Liver (tissue), 9 donors: Measurements from ENCODE around the gene CD9. TPM values are rescaled to one million over a fixed set of nuclear protein-coding genes. Genes with fewer than 3 reads are reported as not detected.

ENCODE experiments used
- DNase-seq: peaks from one replicate; pipeline ENCODE4 v3.0.0-alpha.2; 2017; ENCODE audit warnings: low spot score
- H3K27ac ChIP-seq, 2 donors: one replicate each; pipeline ENCODE4 v1.7.0; 2013; ENCODE audit warnings: inconsistent platforms in 2 of 2, low read length in 2 of 2, control low read depth in 1 of 2, low read depth in 1 of 2, mild to moderate bottlenecking in 1 of 2
- H3K27me3 ChIP-seq, 4 donors: one replicate each; pipeline versions ENCODE4 v1.6.1 to v1.7.0; 2013; ENCODE audit warnings: low read length in 3 of 4, inconsistent platforms in 1 of 4, mild to moderate bottlenecking in 1 of 4, moderate library complexity in 1 of 4; ENCODE audit not compliant: control insufficient read depth in 4 of 4, insufficient read depth in 4 of 4
- H3K36me3 ChIP-seq, 4 donors: one replicate each; pipeline versions ENCODE4 v1.6.1 to v1.7.0; 2013; ENCODE audit warnings: low read length in 3 of 4, mild to moderate bottlenecking in 3 of 4, low read depth in 1 of 4, moderate library complexity in 1 of 4; ENCODE audit not compliant: control insufficient read depth in 4 of 4, insufficient read depth in 3 of 4
- H3K4me1 ChIP-seq, 4 donors: one replicate each; pipeline versions ENCODE4 v1.6.1 to v1.7.0; 2013; ENCODE audit warnings: low read length in 3 of 4, mild to moderate bottlenecking in 3 of 4, moderate library complexity in 1 of 4; ENCODE audit not compliant: control insufficient read depth in 4 of 4, insufficient read depth in 4 of 4
- H3K4me3 ChIP-seq, 3 donors: one replicate each; pipeline versions ENCODE4 v1.6.1 to v1.7.0; 2013; ENCODE audit warnings: low read length in 3 of 3, control low read depth in 1 of 3, low read depth in 1 of 3, mild to moderate bottlenecking in 1 of 3
- H3K9ac ChIP-seq, 2 donors: one replicate each; pipeline ENCODE4 v1.7.0; 2013; ENCODE audit warnings: low read length in 2 of 2, mild to moderate bottlenecking in 2 of 2, moderate library complexity in 2 of 2, control low read depth in 1 of 2, low read depth in 1 of 2
- H3K9me3 ChIP-seq, 4 donors: one replicate each; pipeline versions ENCODE4 v1.6.1 to v1.7.0; 2013; ENCODE audit warnings: low read length in 3 of 4; ENCODE audit not compliant: control insufficient read depth in 4 of 4
- ATF3 ChIP-seq: IDR thresholded peaks from 2 replicates; pipeline ENCODE4 v1.6.1; 2016; ENCODE audit warnings: antibody characterized with exemption
- EGR1 ChIP-seq, 2 donors: IDR thresholded peaks; 2 replicates each; pipeline ENCODE4 v1.6.1; 2016 to 2018; ENCODE audit warnings: antibody characterized with exemption in 2 of 2, low read depth in 2 of 2
- FOXA1 ChIP-seq: IDR thresholded peaks from 2 replicates; pipeline ENCODE4 v1.6.1; 2016; ENCODE audit warnings: antibody characterized with exemption
- FOXA2 ChIP-seq: IDR thresholded peaks from 2 replicates; pipeline ENCODE4 v1.6.1; 2016; ENCODE audit warnings: antibody characterized with exemption
- GABPA ChIP-seq, 2 donors: IDR thresholded peaks in 1 of 2; conservative IDR thresholded peaks in 1 of 2; 2 replicates each; pipeline ENCODE4 v1.6.1; 2016; ENCODE audit warnings: antibody characterized with exemption in 2 of 2, mild to moderate bottlenecking in 1 of 2, moderate library complexity in 1 of 2
- HNF4A ChIP-seq, 2 donors: conservative IDR thresholded peaks; 2 replicates each; pipeline ENCODE4 v1.6.1; 2016; ENCODE audit warnings: antibody characterized with exemption in 2 of 2, mild to moderate bottlenecking in 2 of 2
- HNF4G ChIP-seq: IDR thresholded peaks from 2 replicates; pipeline ENCODE4 v1.6.1; 2016; ENCODE audit warnings: antibody characterized with exemption
- JUND ChIP-seq, 2 donors: IDR thresholded peaks; 2 replicates each; pipeline ENCODE4 v1.6.1; 2016; ENCODE audit warnings: antibody characterized with exemption in 2 of 2
- MAX ChIP-seq: IDR thresholded peaks from 2 replicates; pipeline ENCODE4 v1.6.1; 2016; ENCODE audit warnings: antibody characterized with exemption
- NR2F2 ChIP-seq: IDR thresholded peaks from 2 replicates; pipeline ENCODE4 v1.6.1; 2016; ENCODE audit warnings: antibody characterized with exemption
- REST ChIP-seq: IDR thresholded peaks from 2 replicates; pipeline ENCODE4 v1.6.1; 2016; ENCODE audit warnings: antibody characterized with exemption, mild to moderate bottlenecking
- RXRA ChIP-seq, 2 donors: IDR thresholded peaks; 2 replicates each; pipeline ENCODE4 v1.6.1; 2017 to 2018; ENCODE audit warnings: antibody characterized with exemption in 2 of 2, mild to moderate bottlenecking in 1 of 2
- SP1 ChIP-seq: IDR thresholded peaks from 2 replicates; pipeline ENCODE4 v1.6.1; 2018; ENCODE audit warnings: antibody characterized with exemption, mild to moderate bottlenecking
- TAF1 ChIP-seq: conservative IDR thresholded peaks from 2 replicates; pipeline ENCODE4 v1.6.1; 2016; ENCODE audit warnings: antibody characterized with exemption, mild to moderate bottlenecking
- WGBS: extraction: QIAGEN DNeasy Blood & Tissue Kit; methylation state at CpG from one replicate; pipeline ENCODE4 v1.1.7; 2013; 5-methylcytosine and 5-hydroxymethylcytosine counted together
- polyA plus RNA-seq, 2 donors: library from polyadenylated mRNA; stranded (reverse) in 1 of 2; unstranded in 1 of 2; fragments of 200-250 nt in 1 of 2; fragments of >200 nt in 1 of 2; fragmentation: Nextera tagmentation in 1 of 2; extraction: Ambion mirVana in 1 of 2; gene quantifications; one replicate each; pipeline versions ENCODE4 v1.2.1 to v1.2.3, GENCODE V29; 2013 to 2015
- total RNA-seq, 2 donors: library from RNA; depleted of rRNA; stranded (reverse); fragments of >200 nt; gene quantifications; one replicate each; pipeline ENCODE4 v1.2.3, GENCODE V29; 2014
- donor health status: healthy.
- donor health status: healthy.
- donor health status: healthy.
- donor health status: healthy.
- donor health status: healthy.

CD9 gene
- total and polyA plus RNA-seq, 4 donors = 18.7 to 65.2 (median 32.4) TPM

- Histone ChIP-seq H3K9ac (no peak overlapping the region), H3K4me1 (peaks cover 3 to 8% (median 5%) of the 10 kb centered on the region in 4 donors), H3K36me3 (no peaks in the 10 kb centered on the region), H3K27ac (no peak overlapping the region), H3K27me3 (no peaks in the 10 kb centered on the region), H3K4me3 (no peak overlapping the region), H3K9me3 (no peaks in the 10 kb centered on the region)
- no peak for TF ChIP-seq RXRA (IDR thresholded peaks at IDR 0.05)
- TF ChIP-seq GABPA (IDR thresholded peaks at IDR 0.05 in 1 of 2, conservative IDR thresholded peaks at IDR 0.05 in 1 of 2) = no peak
- TF ChIP-seq FOXA2 = no peak
- no peak for TF ChIP-seq FOXA1
- TF ChIP-seq SP1 = no peak
- 64% methylated on average over 2 of the region's 2 CpGs for WGBS
- no peak for DNase-seq
These were observed 62.4 kb downstream of the CD9 start for GRCh38 chr12:6262623-6263022.

- no peak overlapping the region for H3K4me3 ChIP-seq
- no peak overlapping the region for H3K9ac ChIP-seq
- no peak overlapping the region for H3K27ac ChIP-seq
- H3K27me3 ChIP-seq = no peaks in the 10 kb centered on the region
- no peaks in the 10 kb centered on the region for H3K9me3 ChIP-seq
- DNase-seq = no peak
- WGBS = 86% methylated on average over 4 of the region's 4 CpGs
- peaks cover 6 to 14% (median 8%) of the 10 kb centered on the region in 4 donors for H3K4me1 ChIP-seq
- TF ChIP-seq TAF1 (no peak), FOXA1 (no peak), HNF4A (conservative IDR thresholded peaks at IDR 0.05) (no peak), HNF4G (no peak), EGR1 (IDR thresholded peaks at IDR 0.05; ENCODE audit: low read depth in 2 of 2) (no peak), ATF3 (no peak), MAX (no peak), RXRA (IDR thresholded peaks at IDR 0.05) (no peak), REST (no peak), NR2F2 (no peak), GABPA (IDR thresholded peaks at IDR 0.05 in 1 of 2, conservative IDR thresholded peaks at IDR 0.05 in 1 of 2) (no peak), JUND (IDR thresholded peaks at IDR 0.05) (no peak), SP1 (no peak), FOXA2 (no peak)
- H3K36me3 ChIP-seq = no peaks in the 10 kb centered on the region
These were observed 63.7 kb downstream of the CD9 start for GRCh38 chr12:6263931-6264330.

- H3K4me1 ChIP-seq = peaks cover 6 to 14% (median 8%) of the 10 kb centered on the region in 4 donors
- H3K9me3 ChIP-seq = no peaks in the 10 kb centered on the region
- no peaks in the 10 kb centered on the region for H3K27me3 ChIP-seq
- 85% methylated on average over 11 of the region's 11 CpGs for WGBS
- no peak for TF ChIP-seq MAX
- DNase-seq = no peak
- H3K4me3 ChIP-seq = no peak overlapping the region
- H3K27ac ChIP-seq = no peak overlapping the region
- H3K9ac ChIP-seq = no peak overlapping the region
- H3K36me3 ChIP-seq = no peaks in the 10 kb centered on the region
These were observed 64.3 kb downstream of the CD9 start for GRCh38 chr12:6264402-6265037.
